NCI-H446 treated with DMSO at 0.1 percent for 48 hours (cell line): ENCODE data around the gene GPHA2.
A peak's percentile ranks its signal among the peaks of the same experiment; 100 is the strongest.

ENCODE experiments used
- DNase-seq: peaks from one replicate; lab custom pipeline; 2025; lab: John Stamatoyannopoulos, UW

The GPHA2 gene

GRCh38 chr11:64910451-64911093 lies 25.1 kb downstream of the GPHA2 start:
- no peak for DNase-seq

GRCh38 chr11:64909653-64910343 lies 25.9 kb downstream of the GPHA2 start:
- DNase-seq = no peak

- no peak for DNase-seq
These were observed 26.9 kb downstream of the GPHA2 start for GRCh38 chr11:64908766-64909165.

GRCh38 chr11:64906314-64906635 lies 29.4 kb downstream of the GPHA2 start:
- no peak for DNase-seq

GRCh38 chr11:64905516-64906313 lies 30.0 kb downstream of the GPHA2 start:
- DNase-seq = no peak

- no peak for DNase-seq
These were observed 32.3 kb downstream of the GPHA2 start for GRCh38 chr11:64903291-64903833.

- DNase-seq = no peak
These were observed 33.4 kb downstream of the GPHA2 start for GRCh38 chr11:64902102-64902900.

- DNase-seq = no peak
These were observed 34.9 kb downstream of the GPHA2 start for GRCh38 chr11:64900774-64901173.

GRCh38 chr11:64900263-64900678 lies 35.4 kb downstream of the GPHA2 start:
- DNase-seq = no peak

- DNase-seq = no peak
These were observed 37.2 kb downstream of the GPHA2 start for GRCh38 chr11:64898541-64898940.

- DNase-seq = no peak
These were observed 37.6 kb downstream of the GPHA2 start for GRCh38 chr11:64898076-64898445.

- no peak for DNase-seq
These were observed 38.2 kb downstream of the GPHA2 start for GRCh38 chr11:64897381-64898075.

- no peak for DNase-seq
These were observed 39.2 kb downstream of the GPHA2 start for GRCh38 chr11:64896448-64897022.

GRCh38 chr11:64894812-64895452 lies 40.8 kb downstream of the GPHA2 start:
- DNase-seq = no peak

- peak; percentile 12 for DNase-seq
These were observed 41.5 kb downstream of the GPHA2 start for GRCh38 chr11:64894070-64894811.

GRCh38 chr11:64893194-64894069 lies 42.3 kb downstream of the GPHA2 start:
- no peak for DNase-seq

- no peak for DNase-seq
These were observed 42.9 kb downstream of the GPHA2 start for GRCh38 chr11:64892838-64893193.

- no peak for DNase-seq
These were observed 43.3 kb downstream of the GPHA2 start for GRCh38 chr11:64892411-64892831.

- no peak for DNase-seq
These were observed 43.8 kb downstream of the GPHA2 start for GRCh38 chr11:64891880-64892279.
